Astrocyte (in vitro differentiated cells and primary cell): ENCODE data around the gene DENND5B. TPM values are rescaled to one million over a fixed set of nuclear protein-coding genes. Genes with fewer than 3 reads are reported as not detected.

Experiments
- DNase-seq: peaks from one replicate; pipeline ENCODE4 v3.0.0-alpha.2; 2010; ENCODE audit warnings: low read depth
- FAIRE-seq: peaks from 2 replicates; lab custom pipeline; 2011; peaks lifted over from hg19 to GRCh38; lab: Jason Lieb, UNC
- H2AFZ ChIP-seq: 2 replicates; pipeline ENCODE4 v1.6.0; 2012; ENCODE audit warnings: low read depth, low read length, inconsistent platforms
- H3K27ac ChIP-seq: 2 replicates; pipeline ENCODE4 v1.5.1; 2011; ENCODE audit warnings: low read depth, low read length, inconsistent platforms
- H3K27me3 ChIP-seq: 2 replicates; pipeline ENCODE4 v1.6.0; 2011; ENCODE audit warnings: low read length, inconsistent platforms; ENCODE audit not compliant: insufficient read depth
- H3K36me3 ChIP-seq: 2 replicates; pipeline ENCODE4 v1.5.1; 2011; ENCODE audit warnings: low read length, inconsistent platforms; ENCODE audit not compliant: insufficient read depth
- H3K4me1 ChIP-seq: 2 replicates; pipeline ENCODE4 v1.5.1; 2011; ENCODE audit warnings: low read length, inconsistent platforms; ENCODE audit not compliant: insufficient read depth
- H3K4me2 ChIP-seq: 2 replicates; pipeline ENCODE4 v1.6.0; 2012; ENCODE audit warnings: low read length, inconsistent platforms
- H3K4me3 ChIP-seq: 2 replicates; pipeline ENCODE4 v1.5.1; 2011; ENCODE audit warnings: low read depth, mild to moderate bottlenecking, low read length, inconsistent platforms; ENCODE audit not compliant: insufficient read depth
- H3K79me2 ChIP-seq: 2 replicates; pipeline ENCODE4 v1.6.0; 2012; ENCODE audit warnings: mild to moderate bottlenecking, low read length, inconsistent platforms; ENCODE audit not compliant: insufficient read depth
- H3K9ac ChIP-seq: 2 replicates; pipeline ENCODE4 v1.6.0; 2012; ENCODE audit warnings: mild to moderate bottlenecking, low read length, inconsistent platforms
- H3K9me3 ChIP-seq: 2 replicates; pipeline ENCODE4 v1.5.1; 2012; ENCODE audit warnings: low read depth, mild to moderate bottlenecking, low read length, inconsistent platforms; ENCODE audit not compliant: insufficient read depth
- H4K20me1 ChIP-seq: 2 replicates; pipeline ENCODE4 v1.6.0; 2012; ENCODE audit warnings: low read length, inconsistent platforms; ENCODE audit not compliant: insufficient read depth
- H3K27ac Mint-ChIP-seq: one replicate; pipeline ENCODE4 v1.8.0; 2021; ENCODE audit warnings: mild to moderate bottlenecking, mixed read lengths; ENCODE audit not compliant: unreplicated experiment
- H3K27me3 Mint-ChIP-seq: one replicate; pipeline ENCODE4 v1.8.0; 2021; ENCODE audit warnings: low read depth, mixed read lengths; ENCODE audit not compliant: unreplicated experiment
- H3K36me3 Mint-ChIP-seq: one replicate; pipeline ENCODE4 v1.8.0; 2021; ENCODE audit warnings: low read depth, mixed read lengths; ENCODE audit not compliant: unreplicated experiment
- H3K4me1 Mint-ChIP-seq: one replicate; pipeline ENCODE4 v1.8.0; 2021; ENCODE audit warnings: low read depth, mixed read lengths; ENCODE audit not compliant: unreplicated experiment
- H3K4me3 Mint-ChIP-seq: one replicate; pipeline ENCODE4 v1.8.0; 2021; ENCODE audit warnings: mild to moderate bottlenecking, moderate library complexity, mixed read lengths; ENCODE audit not compliant: unreplicated experiment
- H3K9me3 Mint-ChIP-seq: one replicate; pipeline ENCODE4 v1.8.0; 2021; ENCODE audit warnings: mild to moderate bottlenecking, mixed read lengths; ENCODE audit not compliant: unreplicated experiment
- CTCF ChIP-seq: IDR thresholded peaks from 2 replicates; pipeline ENCODE4 v1.5.1; 2011; ENCODE audit warnings: low read depth, mild to moderate bottlenecking, inconsistent platforms, low read length, moderate library complexity; ENCODE audit not compliant: insufficient read depth
- EZH2 ChIP-seq: IDR thresholded peaks from 2 replicates; pipeline ENCODE4 v1.6.1; 2012; ENCODE audit warnings: mild to moderate bottlenecking, low read length, inconsistent platforms; ENCODE audit not compliant: insufficient read depth
- total RNA-seq: library from RNA; stranded (reverse); gene quantifications from 2 replicates; pipeline ENCODE4 v1.2.1, GENCODE V29; 2021

Gene DENND5B
- total RNA-seq, 1 donor from 2014 or later: 22.7 TPM

GRCh38 chr12:31519511-31519910 is 71.4 kb downstream of the DENND5B start:
- peak overlapping the region; percentile 81 for H3K9ac ChIP-seq
- no peak overlapping the region for H3K4me3 Mint-ChIP-seq
- H3K36me3 Mint-ChIP-seq: no peaks in the 10 kb centered on the region
- no peaks in the 10 kb centered on the region for H4K20me1 ChIP-seq
- peaks cover 40% of the 10 kb centered on the region for H3K4me1 ChIP-seq
- no peaks in the 10 kb centered on the region for H3K36me3 ChIP-seq
- H3K9me3 Mint-ChIP-seq: no peaks in the 10 kb centered on the region
- peak overlapping the region; percentile 97 for H3K27ac ChIP-seq
- TF ChIP-seq CTCF (no peak), EZH2 (no peak)
- H2AFZ ChIP-seq: no peak overlapping the region
- no peak for FAIRE-seq
- peak overlapping the region; percentile 78 for H3K4me2 ChIP-seq
- H3K27me3 ChIP-seq: no peaks in the 10 kb centered on the region
- H3K4me3 ChIP-seq: peak overlapping the region; percentile 27
- peaks cover 43% of the 10 kb centered on the region for H3K4me1 Mint-ChIP-seq
- H3K27ac Mint-ChIP-seq: peak overlapping the region; percentile 91
- no peaks in the 10 kb centered on the region for H3K9me3 ChIP-seq
- H3K27me3 Mint-ChIP-seq: no peaks in the 10 kb centered on the region
- no peak for DNase-seq
- H3K79me2 ChIP-seq: peaks cover 36% of the 10 kb centered on the region

GRCh38 chr12:31518680-31519227 is 72.2 kb downstream of the DENND5B start:
- Histone ChIP-seq H3K4me3 (peak overlapping the region; percentile 27), H3K9me3 (no peaks in the 10 kb centered on the region), H3K4me2 (peak overlapping the region; percentile 78), H3K4me1 (peaks cover 38% of the 10 kb centered on the region), H4K20me1 (no peaks in the 10 kb centered on the region), H2AFZ (peak overlapping the region; percentile 54), H3K36me3 (no peaks in the 10 kb centered on the region), H3K79me2 (peaks cover 30% of the 10 kb centered on the region), H3K9ac (peak overlapping the region; percentile 81), H3K27me3 (no peaks in the 10 kb centered on the region), H3K27ac (peak overlapping the region; percentile 97)
- Mint-ChIP-seq H3K9me3 (no peaks in the 10 kb centered on the region), H3K4me1 (peaks cover 43% of the 10 kb centered on the region), H3K4me3 (peak overlapping the region; percentile 29), H3K27me3 (no peaks in the 10 kb centered on the region), H3K36me3 (no peaks in the 10 kb centered on the region), H3K27ac (peak overlapping the region; percentile 91)
- DNase-seq (peak; percentile 100), FAIRE-seq (peak; percentile 99)
- no peak for TF ChIP-seq CTCF
- TF ChIP-seq EZH2: no peak

GRCh38 chr12:31517994-31518393 is 72.9 kb downstream of the DENND5B start:
- Histone ChIP-seq H3K27ac (peak overlapping the region; percentile 97), H3K9ac (peak overlapping the region; percentile 79), H3K4me1 (peaks cover 38% of the 10 kb centered on the region), H4K20me1 (no peaks in the 10 kb centered on the region), H3K4me2 (peak overlapping the region; percentile 67), H3K79me2 (peaks cover 24% of the 10 kb centered on the region), H3K4me3 (peak overlapping the region; percentile 8), H3K36me3 (no peaks in the 10 kb centered on the region), H2AFZ (no peak overlapping the region), H3K27me3 (no peaks in the 10 kb centered on the region), H3K9me3 (no peaks in the 10 kb centered on the region)
- peak overlapping the region; percentile 91 for H3K27ac Mint-ChIP-seq
- FAIRE-seq (no peak), DNase-seq (peak; percentile 26)
- H3K4me1 Mint-ChIP-seq: peaks cover 43% of the 10 kb centered on the region
- no peaks in the 10 kb centered on the region for H3K36me3 Mint-ChIP-seq
- no peaks in the 10 kb centered on the region for H3K27me3 Mint-ChIP-seq
- H3K4me3 Mint-ChIP-seq: no peak overlapping the region
- TF ChIP-seq EZH2: no peak
- TF ChIP-seq CTCF: no peak
- no peaks in the 10 kb centered on the region for H3K9me3 Mint-ChIP-seq
